Fibroblast of villous mesenchyme (primary cell): ENCODE data around the gene CACNA1E. TPM values are rescaled to one million over a fixed set of nuclear protein-coding genes. Genes with fewer than 3 reads are reported as not detected.

Source experiments
- DNase-seq: peaks from one replicate; pipeline ENCODE4 v3.0.0-alpha.2; 2010; ENCODE audit warnings: low read depth
- H3K4me3 ChIP-seq: 2 replicates; pipeline ENCODE4 v1.5.1; 2011; ENCODE audit warnings: low read depth, mild to moderate bottlenecking, low read length
- total RNA-seq: library from RNA; depleted of rRNA; stranded (reverse); fragments of >200 nt; gene quantifications from 2 replicates; pipeline ENCODE4 v1.2.3, GENCODE V29; 2012
- TF ChIP-seq, protein P1 (sequence below): IDR thresholded peaks from 2 replicates; pipeline ENCODE4 v1.5.1; 2012; ENCODE audit warnings: low read depth, mild to moderate bottlenecking, low read length; ENCODE audit not compliant: insufficient read depth

Gene CACNA1E
- total RNA-seq, 1 donor = not detected

DNA sequence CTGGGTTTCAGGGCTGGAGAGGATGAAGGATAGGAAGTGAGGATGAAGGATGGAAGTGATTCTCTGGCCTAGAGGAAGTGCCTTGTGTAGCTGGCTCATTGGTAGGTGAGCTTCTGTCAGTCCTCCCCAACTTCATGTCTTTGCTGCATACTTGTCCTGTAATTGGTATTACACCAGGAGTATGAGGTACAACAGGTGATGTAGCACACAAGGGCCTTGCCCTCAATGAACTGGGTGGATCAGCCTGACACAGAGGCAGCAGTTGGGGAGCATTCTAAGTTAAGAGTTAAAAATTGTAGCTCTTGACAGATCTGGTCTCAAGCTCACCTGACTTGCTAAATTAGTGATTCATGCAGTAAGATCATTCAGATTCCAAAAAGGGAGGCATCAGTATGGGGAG, 37.9 kb upstream of the CACNA1E start:
- TF ChIP-seq, protein P1, sequence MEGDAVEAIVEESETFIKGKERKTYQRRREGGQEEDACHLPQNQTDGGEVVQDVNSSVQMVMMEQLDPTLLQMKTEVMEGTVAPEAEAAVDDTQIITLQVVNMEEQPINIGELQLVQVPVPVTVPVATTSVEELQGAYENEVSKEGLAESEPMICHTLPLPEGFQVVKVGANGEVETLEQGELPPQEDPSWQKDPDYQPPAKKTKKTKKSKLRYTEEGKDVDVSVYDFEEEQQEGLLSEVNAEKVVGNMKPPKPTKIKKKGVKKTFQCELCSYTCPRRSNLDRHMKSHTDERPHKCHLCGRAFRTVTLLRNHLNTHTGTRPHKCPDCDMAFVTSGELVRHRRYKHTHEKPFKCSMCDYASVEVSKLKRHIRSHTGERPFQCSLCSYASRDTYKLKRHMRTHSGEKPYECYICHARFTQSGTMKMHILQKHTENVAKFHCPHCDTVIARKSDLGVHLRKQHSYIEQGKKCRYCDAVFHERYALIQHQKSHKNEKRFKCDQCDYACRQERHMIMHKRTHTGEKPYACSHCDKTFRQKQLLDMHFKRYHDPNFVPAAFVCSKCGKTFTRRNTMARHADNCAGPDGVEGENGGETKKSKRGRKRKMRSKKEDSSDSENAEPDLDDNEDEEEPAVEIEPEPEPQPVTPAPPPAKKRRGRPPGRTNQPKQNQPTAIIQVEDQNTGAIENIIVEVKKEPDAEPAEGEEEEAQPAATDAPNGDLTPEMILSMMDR = no peak

DNA sequence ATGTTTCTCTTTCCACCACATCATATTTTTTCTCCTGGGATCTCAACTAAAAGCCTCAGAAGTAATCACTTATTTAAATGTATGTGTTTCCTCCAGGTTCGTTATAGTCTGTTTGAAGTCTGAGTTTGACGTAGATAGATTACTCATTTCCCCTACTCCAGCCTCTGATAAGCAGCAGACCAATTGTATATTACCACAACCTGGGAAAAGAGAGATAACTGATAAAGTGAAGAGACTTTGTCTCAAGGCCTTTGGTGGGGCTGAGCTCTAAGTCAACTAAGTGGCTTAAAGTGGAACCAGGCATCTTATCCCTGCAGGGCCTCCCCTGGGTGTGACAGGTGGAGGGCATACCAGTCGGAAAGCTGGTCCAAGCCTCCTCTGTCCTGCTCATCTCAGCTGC, 34.9 kb upstream of the CACNA1E start:
- TF ChIP-seq, protein P1 = no peak
- H3K4me3 ChIP-seq = no peak overlapping the region
- no peak for DNase-seq

More for the DNA sequence above, 37.9 kb upstream of the CACNA1E start:
- H3K4me3 ChIP-seq = no peak overlapping the region
- no peak for DNase-seq

DNA sequence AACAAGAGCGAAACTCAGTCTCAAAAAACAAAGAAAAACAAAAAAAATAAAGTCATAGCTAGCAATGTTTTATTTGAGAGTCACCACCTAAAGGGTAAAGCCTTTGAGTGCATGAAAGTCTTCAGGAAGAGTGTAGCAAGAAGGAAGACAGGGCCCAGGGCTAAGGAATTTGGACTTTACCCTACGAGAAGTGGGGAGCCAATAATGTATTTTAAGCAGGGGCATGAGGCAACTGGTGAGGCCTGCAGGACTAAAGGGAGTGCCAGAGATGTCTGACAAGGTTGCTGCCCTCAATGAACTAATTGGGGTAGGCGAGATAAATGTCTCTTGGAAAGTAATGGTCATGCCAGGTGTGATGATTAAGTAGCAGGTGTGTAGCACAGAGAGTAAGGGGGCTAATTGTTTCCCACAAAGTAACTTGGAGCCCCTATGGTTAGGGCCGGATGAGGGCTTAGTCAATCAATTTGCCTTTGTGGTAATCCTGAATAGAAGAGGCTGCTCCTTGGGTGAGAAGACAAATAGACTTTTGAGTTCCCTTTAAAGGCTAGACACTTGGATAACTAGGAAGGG, 31.6 kb upstream of the CACNA1E start:
- no peak overlapping the region for H3K4me3 ChIP-seq
- DNase-seq = no peak
- TF ChIP-seq, protein P1 = no peak

DNA sequence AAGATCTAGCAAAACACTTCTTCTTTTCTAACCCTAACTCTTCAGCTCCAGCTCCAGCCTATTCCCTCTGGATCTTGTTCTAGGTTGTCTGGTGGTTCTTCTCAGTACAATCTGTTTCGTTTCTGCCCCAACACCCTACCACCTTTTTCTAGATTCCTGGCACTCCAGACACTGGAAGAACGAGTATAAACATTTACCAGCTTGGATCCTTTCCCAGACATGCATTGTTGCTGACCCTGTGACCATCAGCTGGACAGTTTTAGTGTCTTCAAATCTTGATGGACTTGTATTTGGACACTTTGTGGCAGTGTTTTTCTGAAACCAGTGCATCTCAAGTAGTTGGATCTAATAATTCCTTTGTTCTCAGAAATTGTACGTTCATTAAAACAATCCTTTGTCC, 30.6 kb upstream of the CACNA1E start:
- no peak for DNase-seq
- H3K4me3 ChIP-seq = no peak overlapping the region
- TF ChIP-seq, protein P1 = no peak

GRCh38 chr1:181453541-181454201, 29.6 kb upstream of the CACNA1E start:
- TF ChIP-seq, protein P1 = no peak
- no peak for DNase-seq
- H3K4me3 ChIP-seq = no peak overlapping the region

DNA sequence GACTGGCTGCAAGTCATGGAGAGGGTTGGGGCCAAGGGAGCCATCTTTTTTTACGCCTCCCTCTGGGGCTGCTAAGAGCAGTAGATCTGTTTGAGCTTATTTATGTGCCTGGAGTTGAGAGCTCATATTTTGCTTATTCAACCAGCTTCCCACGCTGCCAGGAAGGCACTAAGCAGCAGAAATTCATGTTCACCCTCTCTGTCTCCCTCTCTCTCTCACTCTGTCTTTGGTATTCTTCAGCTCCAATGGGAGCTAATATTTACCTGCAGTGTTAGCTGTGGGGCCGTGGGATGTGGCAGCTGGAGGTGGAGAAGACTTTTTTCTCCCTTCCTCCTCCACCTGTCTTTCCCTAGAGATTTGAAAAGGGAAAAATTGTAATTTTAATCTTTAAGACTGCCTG, 26.8 kb upstream of the CACNA1E start:
- TF ChIP-seq, protein P1 = no peak
- no peak for DNase-seq
- H3K4me3 ChIP-seq = no peak overlapping the region
